MM.1S (cell line): ENCODE data around the gene TTF2.
A peak's percentile ranks its signal among the peaks of the same experiment; 100 is the strongest.

ENCODE experiments used
- DNase-seq: peaks from one replicate; pipeline ENCODE4 v3.0.0-alpha.2; 2015
- H2AFZ ChIP-seq: fragments of 300-600 bp; sonication (generic); 2 replicates; pipeline ENCODE4 v1.6.0; 2016; ENCODE audit warnings: antibody characterized with exemption, low read length
- H3F3A ChIP-seq: fragments of 300-600 bp; sonication (generic); 2 replicates; pipeline ENCODE4 v1.6.1; 2016; ENCODE audit warnings: mild to moderate bottlenecking, antibody characterized with exemption, low read length, moderate library complexity, mixed read lengths; ENCODE audit not compliant: insufficient read depth
- H3K27ac ChIP-seq: fragments of 300-600 bp; sonication (generic); 2 replicates; pipeline ENCODE4 v1.5.1; 2016; ENCODE audit warnings: mild to moderate bottlenecking, low read length
- H3K27me3 ChIP-seq: fragments of 300-600 bp; sonication (generic); replicated peaks from 2 replicates; pipeline ENCODE4 v1.6.0; 2016; ENCODE audit warnings: low read length; ENCODE audit not compliant: insufficient read depth
- H3K36me3 ChIP-seq: fragments of 300-600 bp; sonication (generic); replicated peaks from 2 replicates; pipeline ENCODE4 v1.6.1; 2016; ENCODE audit warnings: mild to moderate bottlenecking, low read length, mixed read lengths; ENCODE audit not compliant: insufficient read depth
- H3K4me1 ChIP-seq: fragments of 300-600 bp; sonication (generic); 2 replicates; pipeline ENCODE4 v1.6.1; 2016; ENCODE audit warnings: low read length, mixed read lengths
- H3K4me2 ChIP-seq: fragments of 300-600 bp; sonication (generic); 2 replicates; pipeline ENCODE4 v1.6.0; 2016; ENCODE audit warnings: low read depth, low read length
- H3K4me3 ChIP-seq: fragments of 300-600 bp; sonication (generic); 2 replicates; pipeline ENCODE4 v1.5.1; 2016; ENCODE audit warnings: low read length, mixed read lengths
- H3K79me2 ChIP-seq: fragments of 300-600 bp; sonication (generic); 2 replicates; pipeline ENCODE4 v1.6.1; 2016; ENCODE audit warnings: mixed run types, low read length, mixed read lengths
- H3K9ac ChIP-seq: fragments of 300-600 bp; sonication (generic); 2 replicates; pipeline ENCODE4 v1.6.1; 2016; ENCODE audit warnings: low read length, mixed read lengths
- H3K9me2 ChIP-seq: fragments of 300-600 bp; sonication (generic); replicated peaks from 2 replicates; pipeline ENCODE4 v1.6.1; 2016; ENCODE audit warnings: mild to moderate bottlenecking, low read length, mixed read lengths; ENCODE audit not compliant: insufficient read depth
- H3K9me3 ChIP-seq: fragments of 300-600 bp; sonication (generic); replicated peaks from 2 replicates; pipeline ENCODE4 v1.6.1; 2016; ENCODE audit warnings: mild to moderate bottlenecking, low read length, mixed read lengths; ENCODE audit not compliant: insufficient read depth
- H4K20me1 ChIP-seq: fragments of 300-600 bp; sonication (generic); 2 replicates; pipeline ENCODE4 v1.6.1; 2016; ENCODE audit warnings: mild to moderate bottlenecking, low read length, moderate library complexity, mixed read lengths; ENCODE audit not compliant: insufficient read depth
- EZH2 ChIP-seq: fragments of 300-600 bp; sonication (generic); optimal IDR thresholded peaks from 2 replicates; pipeline ENCODE3; 2017; ENCODE audit warnings: low read depth, mild to moderate bottlenecking, antibody characterized with exemption, low read length, mixed read lengths
- EZH2phosphoT487 ChIP-seq: fragments of 300-600 bp; sonication (generic); IDR thresholded peaks from 2 replicates; pipeline ENCODE4 v1.6.1; 2018; ENCODE audit warnings: antibody characterized with exemption, low read length
- TF ChIP-seq, protein P1 (sequence below): fragments of 300-600 bp; sonication (generic); IDR thresholded peaks from 2 replicates; pipeline ENCODE4 v1.5.1; 2016; ENCODE audit warnings: antibody characterized with exemption, low read length, mixed read lengths

Gene TTF2

GRCh38 chr1:117060441-117061317 lies 553 bp downstream of the TTF2 start:
- TF ChIP-seq EZH2 (no peak), EZH2phosphoT487 (no peak)
- TF ChIP-seq, protein P1, sequence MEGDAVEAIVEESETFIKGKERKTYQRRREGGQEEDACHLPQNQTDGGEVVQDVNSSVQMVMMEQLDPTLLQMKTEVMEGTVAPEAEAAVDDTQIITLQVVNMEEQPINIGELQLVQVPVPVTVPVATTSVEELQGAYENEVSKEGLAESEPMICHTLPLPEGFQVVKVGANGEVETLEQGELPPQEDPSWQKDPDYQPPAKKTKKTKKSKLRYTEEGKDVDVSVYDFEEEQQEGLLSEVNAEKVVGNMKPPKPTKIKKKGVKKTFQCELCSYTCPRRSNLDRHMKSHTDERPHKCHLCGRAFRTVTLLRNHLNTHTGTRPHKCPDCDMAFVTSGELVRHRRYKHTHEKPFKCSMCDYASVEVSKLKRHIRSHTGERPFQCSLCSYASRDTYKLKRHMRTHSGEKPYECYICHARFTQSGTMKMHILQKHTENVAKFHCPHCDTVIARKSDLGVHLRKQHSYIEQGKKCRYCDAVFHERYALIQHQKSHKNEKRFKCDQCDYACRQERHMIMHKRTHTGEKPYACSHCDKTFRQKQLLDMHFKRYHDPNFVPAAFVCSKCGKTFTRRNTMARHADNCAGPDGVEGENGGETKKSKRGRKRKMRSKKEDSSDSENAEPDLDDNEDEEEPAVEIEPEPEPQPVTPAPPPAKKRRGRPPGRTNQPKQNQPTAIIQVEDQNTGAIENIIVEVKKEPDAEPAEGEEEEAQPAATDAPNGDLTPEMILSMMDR = no peak
- H4K20me1 ChIP-seq = no peaks in the 10 kb centered on the region
- H3K9me2 ChIP-seq = no peaks in the 10 kb centered on the region
- peak overlapping the region; percentile 61; the same call in 1 of the 2 replicates for H3K27ac ChIP-seq
- H3K27me3 ChIP-seq = no peaks in the 10 kb centered on the region
- H2AFZ ChIP-seq = peak overlapping the region; percentile 61
- peak overlapping the region; percentile 88 for H3K9ac ChIP-seq
- H3K9me3 ChIP-seq = no peaks in the 10 kb centered on the region
- peaks cover 26% of the 10 kb centered on the region for H3K79me2 ChIP-seq
- peaks cover 12% of the 10 kb centered on the region; the same call in 1 of the 2 replicates for H3F3A ChIP-seq
- H3K4me3 ChIP-seq = peak overlapping the region; percentile 89
- peak; percentile 39 for DNase-seq
- no peaks in the 10 kb centered on the region for H3K36me3 ChIP-seq
- H3K4me2 ChIP-seq = peak overlapping the region; percentile 55
- H3K4me1 ChIP-seq = 0 out of 2 replicates have a peak, but pooled peaks cover 6% of the 10 kb centered on the region

DNA sequence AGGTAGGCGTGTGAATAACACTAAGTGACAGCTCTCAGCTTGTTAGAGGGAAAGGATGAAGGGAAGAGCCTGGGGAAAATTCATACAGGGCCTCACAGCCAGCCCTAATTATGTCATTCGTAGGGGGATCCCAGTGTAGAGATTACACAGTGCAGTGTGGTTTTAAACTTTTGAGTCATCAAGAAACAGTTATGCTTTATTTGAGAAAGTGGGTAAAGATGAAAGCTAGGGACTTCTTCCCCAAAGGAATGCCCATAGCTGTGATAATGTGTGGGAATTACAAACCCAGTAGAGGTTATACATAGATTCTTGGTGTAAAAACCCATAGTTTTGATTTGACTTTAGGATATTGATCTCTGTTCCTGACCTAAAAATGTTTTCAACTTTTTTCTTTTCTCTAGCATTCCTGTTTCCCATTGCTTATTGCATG lies 1.9 kb downstream of the TTF2 start:
- Histone ChIP-seq H2AFZ (no peak overlapping the region), H3K36me3 (no peaks in the 10 kb centered on the region), H3K9me3 (no peaks in the 10 kb centered on the region), H3K27me3 (no peaks in the 10 kb centered on the region), H3K4me3 (no peak overlapping the region), H4K20me1 (no peaks in the 10 kb centered on the region), H3K4me2 (no peak overlapping the region), H3K9me2 (no peaks in the 10 kb centered on the region), H3K4me1 (0 out of 2 replicates have a peak, but pooled peaks cover 6% of the 10 kb centered on the region), H3K79me2 (peaks cover 26% of the 10 kb centered on the region), H3K9ac (no peak overlapping the region), H3F3A (peaks cover 12% of the 10 kb centered on the region; the same call in 1 of the 2 replicates), H3K27ac (no peak overlapping the region)
- no peak for DNase-seq
- TF ChIP-seq EZH2 (no peak), EZH2phosphoT487 (no peak)
- TF ChIP-seq, protein P1 = no peak

GRCh38 chr1:117066367-117066766 lies 6.2 kb downstream of the TTF2 start:
- Histone ChIP-seq H3K79me2 (peaks cover 19% of the 10 kb centered on the region), H3F3A (no peaks in the 10 kb centered on the region), H3K4me1 (0 out of 2 replicates have a peak, but pooled peaks cover 2% of the 10 kb centered on the region), H2AFZ (no peak overlapping the region), H3K9me2 (no peaks in the 10 kb centered on the region), H3K9ac (no peak overlapping the region), H3K36me3 (no peaks in the 10 kb centered on the region), H3K9me3 (no peaks in the 10 kb centered on the region), H4K20me1 (no peaks in the 10 kb centered on the region), H3K4me2 (no peak overlapping the region), H3K4me3 (no peak overlapping the region), H3K27ac (no peak overlapping the region), H3K27me3 (no peaks in the 10 kb centered on the region)
- TF ChIP-seq EZH2 = no peak
- TF ChIP-seq, protein P1 = no peak
- no peak for TF ChIP-seq EZH2phosphoT487
- no peak for DNase-seq
